GM19043 (cell line): ENCODE measurements around the gene KIF1A.
"Not testable (repeated sequence)": the region's sequence is repeated elsewhere in the genome, so short reads cannot be mapped to it uniquely, and the experiment has no call there.

Experiments used
- ATAC-seq: cut with Tn5 transposase; IDR thresholded peaks from one replicate; pipeline ENCODE4 v1.9.1; 2021; ENCODE audit warnings: low read depth; ENCODE audit not compliant: unreplicated experiment

The KIF1A gene

GRCh38 chr2:240691631-240692420 is 128.2 kb downstream of the KIF1A start, which contains the start of gene AQP12A:
TSS of gene AQP12A (plus strand) at chr2:240691866. CDS start at chr2:240691914, 48 bp downstream.
- not testable (repeated sequence) for ATAC-seq

- ATAC-seq, result not testable (repeated sequence)
These were observed 129.0 kb downstream of the KIF1A start for GRCh38 chr2:240691075-240691427.

DNA sequence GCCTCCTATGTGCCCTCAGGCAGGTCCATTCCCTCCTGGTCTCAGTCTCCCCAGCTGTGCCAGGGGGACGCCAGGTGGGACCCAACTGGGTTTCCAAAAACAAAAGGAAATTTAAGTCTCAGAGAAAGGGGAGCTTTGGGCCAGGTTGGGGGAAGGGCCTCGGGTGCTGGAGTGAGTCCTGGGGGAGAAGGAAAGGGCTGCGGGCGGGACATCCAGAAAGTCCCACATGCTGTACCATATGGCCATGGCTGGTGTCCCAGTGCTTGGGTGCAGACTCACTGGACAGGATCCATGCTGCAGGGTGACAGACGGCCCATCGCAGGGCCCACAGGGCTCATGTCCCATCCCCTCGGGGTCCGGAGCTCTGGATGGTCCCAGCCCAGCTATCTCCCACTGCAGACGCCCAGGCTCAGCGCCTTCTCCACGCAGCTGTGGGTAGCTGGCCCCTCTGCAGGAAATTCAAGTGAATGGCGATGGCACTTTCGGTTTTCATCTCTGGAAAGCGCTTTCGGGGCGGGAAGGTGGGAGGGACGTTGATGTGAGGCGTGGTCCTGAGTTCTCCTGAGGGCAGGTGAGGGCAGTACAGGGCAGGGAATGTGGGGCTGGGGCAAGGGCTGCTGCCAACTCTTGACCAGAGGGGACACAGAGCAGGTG is 129.5 kb downstream of the KIF1A start:
- not testable (repeated sequence) for ATAC-seq

DNA sequence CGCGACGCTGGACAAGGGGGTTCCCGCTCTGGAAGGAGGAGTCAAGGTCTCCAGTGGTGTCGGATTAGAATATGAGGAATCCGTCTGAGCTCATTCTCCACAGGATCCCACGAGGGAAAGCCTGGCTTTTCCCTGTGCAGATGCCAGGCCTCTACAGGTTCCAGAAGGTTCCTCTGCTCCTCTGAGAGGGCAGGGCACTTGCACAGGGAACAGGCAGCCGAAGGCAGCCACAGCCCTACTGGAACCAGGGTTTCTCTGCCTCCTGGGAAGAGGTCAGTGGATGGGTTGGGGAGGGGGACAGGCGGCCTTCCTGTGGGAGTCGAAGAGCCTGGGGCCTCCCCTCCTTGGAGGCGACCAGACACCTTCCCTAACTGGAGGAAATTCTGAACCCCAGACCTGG is 130.0 kb downstream of the KIF1A start:
- no peak for ATAC-seq

DNA sequence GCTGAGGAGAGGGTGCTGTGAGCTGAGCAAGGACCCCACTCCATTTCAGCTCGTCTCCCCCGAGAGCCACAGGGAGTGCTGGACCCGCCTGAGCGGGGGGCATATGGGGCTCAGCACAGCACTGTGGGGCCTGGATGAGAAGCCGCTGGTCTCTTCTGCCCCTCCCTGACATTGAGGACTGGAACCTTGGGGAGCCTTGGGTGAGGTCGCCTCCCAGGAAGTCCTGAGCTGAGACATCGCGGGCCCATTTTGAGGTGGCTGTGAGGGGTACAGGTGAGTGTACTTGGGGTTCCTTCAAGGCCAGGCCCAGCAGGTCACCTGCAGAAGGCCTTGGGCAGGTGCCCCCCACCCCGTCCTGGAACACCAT is 131.5 kb downstream of the KIF1A start:
- no peak for ATAC-seq

DNA sequence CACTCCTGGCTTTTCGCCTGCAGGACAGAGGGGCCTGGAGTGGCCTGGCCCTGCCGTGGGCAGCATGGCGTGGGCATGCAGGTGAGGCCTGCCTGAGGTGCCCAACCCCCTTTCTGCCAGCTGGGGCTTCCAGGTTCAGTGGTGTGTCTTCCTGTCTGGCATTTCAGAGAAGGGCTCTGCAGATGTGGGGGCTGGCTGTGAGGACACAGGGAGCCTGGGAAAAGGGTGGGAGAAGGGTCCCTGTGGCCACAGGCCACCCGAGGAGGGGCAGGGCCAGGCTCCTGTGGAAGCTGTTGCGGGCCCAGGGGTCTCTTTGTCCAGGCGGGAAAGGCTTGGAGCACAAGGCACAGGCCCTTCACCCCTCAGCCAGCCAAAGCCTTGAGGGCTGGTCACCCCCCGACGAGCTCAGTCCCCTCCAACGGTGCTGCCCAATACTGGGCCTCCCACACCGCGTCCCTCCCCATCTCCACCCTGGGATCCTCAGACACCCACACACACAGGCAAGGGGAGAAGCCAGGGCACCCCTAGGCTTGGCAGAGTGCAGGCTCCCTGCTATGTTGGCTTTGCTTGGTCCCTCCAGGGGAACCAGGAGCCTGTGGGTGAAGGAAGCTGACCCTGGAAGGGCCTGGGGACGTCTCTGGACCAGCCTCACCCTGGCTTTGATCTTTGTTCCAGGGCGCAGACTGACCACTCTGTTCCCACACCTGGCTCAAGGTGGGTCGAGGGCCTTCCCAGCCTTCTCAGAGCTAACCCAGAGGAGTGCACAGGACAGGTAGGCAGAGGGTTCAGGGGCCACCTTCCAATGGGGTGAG is 132.1 kb downstream of the KIF1A start:
- ATAC-seq, result no peak

GRCh38 chr2:240687045-240687740 is 132.8 kb downstream of the KIF1A start:
- no peak for ATAC-seq

- no peak for ATAC-seq
These were observed 133.6 kb downstream of the KIF1A start for GRCh38 chr2:240686460-240686859.

DNA sequence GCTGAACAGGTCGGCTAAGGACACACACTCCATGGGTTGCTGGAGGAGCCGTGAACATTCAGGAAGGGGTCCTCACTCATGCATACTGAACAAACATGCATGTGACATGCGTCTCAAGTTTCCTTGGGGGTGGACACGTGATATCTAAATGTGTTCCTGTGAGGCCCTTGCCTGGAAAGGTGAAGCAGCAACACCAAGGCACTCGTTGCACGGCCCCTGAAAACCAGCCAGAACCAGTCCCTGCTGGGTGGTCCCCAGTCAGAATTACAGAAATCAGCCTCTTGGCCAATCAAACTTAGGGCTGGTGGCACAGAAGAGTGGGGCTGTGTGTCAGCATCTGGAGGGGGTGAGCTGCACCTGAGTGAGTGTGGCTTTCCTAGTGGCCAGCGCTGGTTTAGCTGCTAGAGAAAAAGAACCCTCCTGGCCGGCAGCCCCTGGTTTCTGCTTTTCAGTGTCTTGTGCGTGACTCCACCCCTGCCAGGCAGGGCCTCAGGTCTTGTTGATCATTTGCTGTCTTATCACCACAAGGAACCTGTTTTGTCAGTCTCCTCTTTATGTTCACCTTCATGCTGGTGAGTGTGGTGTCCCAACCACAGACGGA is 134.1 kb downstream of the KIF1A start:
- no peak for ATAC-seq

- ATAC-seq, result not testable (repeated sequence)
These were observed 135.9 kb downstream of the KIF1A start for GRCh38 chr2:240683980-240684728.

GRCh38 chr2:240683329-240683979 is 136.6 kb downstream of the KIF1A start:
- not testable (repeated sequence) for ATAC-seq

DNA sequence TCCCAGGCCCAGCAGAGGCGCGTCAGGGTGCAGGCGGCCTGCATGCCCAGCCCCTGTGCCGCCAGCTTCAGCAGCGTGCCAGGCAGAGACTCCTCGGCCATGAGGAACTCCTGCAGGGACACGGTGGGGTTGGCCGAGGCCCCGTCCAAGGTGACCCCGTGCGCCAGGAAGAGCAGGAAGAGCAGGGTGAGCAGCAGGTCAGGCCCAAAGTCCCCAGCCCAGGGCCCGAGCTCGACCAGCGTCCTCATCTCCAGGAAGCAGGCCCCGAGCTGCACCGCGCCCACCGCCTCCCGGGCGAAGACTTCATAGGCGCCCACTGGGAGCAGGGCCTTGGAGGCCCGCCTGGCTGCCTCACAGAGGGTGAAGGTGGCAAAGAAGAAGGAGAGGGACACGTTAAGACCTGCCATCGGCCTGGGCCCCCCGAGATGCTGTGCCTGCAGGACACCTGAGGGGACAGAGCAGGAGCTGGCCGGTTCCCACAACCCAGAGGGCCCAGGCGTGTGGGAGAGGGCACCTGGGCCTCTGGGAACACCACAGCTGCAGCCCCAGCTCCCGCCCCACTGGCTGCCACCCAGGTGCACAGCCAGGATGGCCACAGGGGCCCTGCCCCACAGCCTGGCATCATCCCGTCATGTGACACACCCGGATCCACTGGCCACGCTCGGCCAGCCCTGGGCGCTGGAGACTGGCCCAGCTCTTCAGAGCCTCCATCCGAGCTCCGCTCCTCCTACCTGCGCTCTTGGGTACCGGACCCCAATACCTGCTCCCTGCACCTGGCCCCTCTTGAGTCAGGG is 137.4 kb downstream of the KIF1A start, which contains the start of gene AQP12B:
AQP12B (minus strand) TSS at position 455 of the 794 bp plus-strand sequence; CDS start at position 407, 48 bp downstream.
- not testable (repeated sequence) for ATAC-seq

DNA sequence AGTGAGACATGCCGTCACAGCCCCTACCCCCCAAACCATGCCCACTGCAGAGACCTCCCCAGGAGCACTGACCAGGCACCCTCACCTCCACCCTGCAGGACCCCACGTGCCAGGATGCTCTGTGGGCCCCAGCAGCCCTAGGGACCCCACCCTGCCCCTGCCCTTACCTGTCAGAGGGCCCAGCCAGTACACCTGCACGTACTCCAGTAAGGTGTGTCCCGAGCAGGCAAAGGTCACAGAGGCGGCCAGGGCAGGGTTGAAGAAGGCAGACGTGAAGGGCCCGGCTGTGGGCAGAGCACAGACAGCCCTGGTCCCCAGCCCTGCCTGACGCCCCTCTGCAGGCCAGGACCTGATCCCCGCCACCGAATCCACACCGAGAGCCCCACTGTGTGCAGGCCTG is 139.8 kb downstream of the KIF1A start:
- ATAC-seq, result not testable (repeated sequence)

DNA sequence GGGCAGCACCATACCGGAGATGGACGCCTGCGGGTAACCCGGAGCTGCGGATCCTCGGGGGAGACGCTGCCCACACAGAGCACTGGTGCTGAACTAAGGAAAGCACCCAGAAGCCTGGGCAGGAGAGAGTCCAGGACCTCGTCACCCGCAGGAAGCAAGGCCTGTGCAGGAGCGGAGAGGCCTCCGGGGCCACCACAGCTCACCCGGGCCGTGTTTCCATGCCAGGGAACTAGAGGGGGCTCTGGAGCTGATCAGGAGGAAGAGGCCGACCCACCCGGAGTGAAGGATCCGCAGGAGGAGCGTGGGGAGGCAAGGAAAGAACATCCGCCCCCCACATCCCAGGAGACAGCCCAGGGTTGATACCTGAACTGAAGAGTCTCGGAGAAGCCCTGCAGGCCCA is 141.1 kb downstream of the KIF1A start:
- ATAC-seq, result not testable (repeated sequence)

DNA sequence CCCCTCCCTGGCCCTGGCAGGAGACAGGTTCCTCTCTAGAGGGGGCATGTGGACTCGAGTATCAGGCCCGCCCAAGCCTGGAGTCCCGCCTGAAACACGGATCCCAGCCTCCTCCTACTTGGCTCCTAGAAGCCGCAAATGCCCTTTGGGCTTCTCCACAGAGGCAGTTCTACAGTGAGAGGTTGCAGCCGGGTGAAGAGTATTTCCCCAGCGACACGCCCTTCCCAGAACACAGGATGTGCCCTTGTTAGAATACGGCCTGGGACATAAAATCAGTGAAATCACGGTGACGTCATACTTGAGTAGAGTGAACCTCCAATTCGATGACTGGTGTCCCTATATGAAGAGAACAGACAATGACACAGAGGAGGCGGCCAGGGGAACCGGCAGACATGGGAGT is 142.0 kb downstream of the KIF1A start:
- ATAC-seq, result not testable (repeated sequence)

GRCh38 chr2:240675345-240675744 is 144.7 kb downstream of the KIF1A start:
- ATAC-seq, result not testable (repeated sequence)

GRCh38 chr2:240674461-240675184 is 145.4 kb downstream of the KIF1A start:
- not testable (repeated sequence) for ATAC-seq
